ENCODE measurements around the gene ATRN.
A peak's percentile ranks its signal among the peaks of the same experiment; 100 is the strongest.

Gene ATRN

GRCh38 chr20:3681931-3682781 is 211.3 kb downstream of the ATRN start, which contains the start of gene ADAM33:
ADAM33 (minus strand) TSS chr20:3682010; CDS start chr20:3682004, 6 bp downstream.
- H3K4me3 ChIP-seq (ENCODE audit: insufficient read length, low read depth) = peak within 1 kb of the TSS; percentile 60

GRCh38 chr20:3685341-3685740 is 214.5 kb downstream of the ATRN start:
- no peaks in the 10 kb centered on the region for H3K36me3 ChIP-seq (ENCODE audit: insufficient read depth, insufficient read length, low read length)
- no peaks in the 10 kb centered on the region for H3K27me3 ChIP-seq (ENCODE audit: insufficient read depth, insufficient read length)
- peaks cover 7% of the 10 kb centered on the region for H3K4me1 ChIP-seq (ENCODE audit: insufficient read depth, insufficient read length)
- H3K9me3 ChIP-seq (ENCODE audit: insufficient read depth, low read length) = no peaks in the 10 kb centered on the region
- no peak for TF ChIP-seq YY1 (IDR thresholded peaks at IDR 0.05; ENCODE audit: insufficient read depth, insufficient read length)
- no peak for TF ChIP-seq ZNF274 (IDR thresholded peaks at IDR 0.05; ENCODE audit: low read depth, low read length)
- TF ChIP-seq SUZ12 (IDR thresholded peaks at IDR 0.05; ENCODE audit: extremely low read depth, insufficient read depth, insufficient read length) = no peak
- H3K4me3 ChIP-seq (ENCODE audit: insufficient read length, low read depth) = no peak overlapping the region
- no peak overlapping the region for H3K9ac ChIP-seq (ENCODE audit: insufficient read length, low read depth)
- DNase-seq (ENCODE audit: low read depth, low spot score) = no peak

More at GRCh38 chr20:3681931-3682781, 211.3 kb downstream of the ATRN start, which contains the start of gene ADAM33:
- TF ChIP-seq YY1 (IDR thresholded peaks at IDR 0.05; ENCODE audit: insufficient read depth, insufficient read length) (no peak), SUZ12 (IDR thresholded peaks at IDR 0.05; ENCODE audit: extremely low read depth, insufficient read depth, insufficient read length) (no peak), ZNF274 (IDR thresholded peaks at IDR 0.05; ENCODE audit: low read depth, low read length) (no peak)
- Histone ChIP-seq H3K4me1 (ENCODE audit: insufficient read depth, insufficient read length) (peaks cover 20% of the 10 kb centered on the region), H3K9me3 (ENCODE audit: insufficient read depth, low read length) (no peaks in the 10 kb centered on the region), H3K36me3 (ENCODE audit: insufficient read depth, insufficient read length, low read length) (peaks cover 9% of the 10 kb centered on the region), H3K27me3 (ENCODE audit: insufficient read depth, insufficient read length) (no peaks in the 10 kb centered on the region), H3K9ac (ENCODE audit: insufficient read length, low read depth) (peak within 1 kb of the TSS; percentile 77)
- DNase-seq (ENCODE audit: low read depth, low spot score) = no peak

- Histone ChIP-seq H3K9ac (ENCODE audit: insufficient read length, low read depth) (no peak overlapping the region), H3K36me3 (ENCODE audit: insufficient read depth, insufficient read length, low read length) (no peaks in the 10 kb centered on the region), H3K4me3 (ENCODE audit: insufficient read length, low read depth) (no peak overlapping the region), H3K4me1 (ENCODE audit: insufficient read depth, insufficient read length) (peaks cover 1% of the 10 kb centered on the region), H3K27me3 (ENCODE audit: insufficient read depth, insufficient read length) (no peaks in the 10 kb centered on the region), H3K9me3 (ENCODE audit: insufficient read depth, low read length) (no peaks in the 10 kb centered on the region)
- DNase-seq (ENCODE audit: low read depth, low spot score) = no peak
- no peak for TF ChIP-seq ZNF274 (IDR thresholded peaks at IDR 0.05; ENCODE audit: low read depth, low read length)
- no peak for TF ChIP-seq YY1 (IDR thresholded peaks at IDR 0.05; ENCODE audit: insufficient read depth, insufficient read length)
- TF ChIP-seq SUZ12 (IDR thresholded peaks at IDR 0.05; ENCODE audit: extremely low read depth, insufficient read depth, insufficient read length) = no peak
These were observed 215.6 kb downstream of the ATRN start for GRCh38 chr20:3686421-3686820.

GRCh38 chr20:3686867-3687321 is 216.1 kb downstream of the ATRN start:
- H3K9me3 ChIP-seq (ENCODE audit: insufficient read depth, low read length) = no peaks in the 10 kb centered on the region
- no peak overlapping the region for H3K4me3 ChIP-seq (ENCODE audit: insufficient read length, low read depth)
- no peaks in the 10 kb centered on the region for H3K36me3 ChIP-seq (ENCODE audit: insufficient read depth, insufficient read length, low read length)
- no peak for TF ChIP-seq SUZ12 (IDR thresholded peaks at IDR 0.05; ENCODE audit: extremely low read depth, insufficient read depth, insufficient read length)
- no peak for TF ChIP-seq YY1 (IDR thresholded peaks at IDR 0.05; ENCODE audit: insufficient read depth, insufficient read length)
- TF ChIP-seq ZNF274 (IDR thresholded peaks at IDR 0.05; ENCODE audit: low read depth, low read length) = no peak
- H3K27me3 ChIP-seq (ENCODE audit: insufficient read depth, insufficient read length) = no peaks in the 10 kb centered on the region
- no peak overlapping the region for H3K9ac ChIP-seq (ENCODE audit: insufficient read length, low read depth)
- no peak for DNase-seq (ENCODE audit: low read depth, low spot score)
- H3K4me1 ChIP-seq (ENCODE audit: insufficient read depth, insufficient read length) = no peaks in the 10 kb centered on the region

GRCh38 chr20:3687655-3688054 is 216.8 kb downstream of the ATRN start:
- no peak overlapping the region for H3K4me3 ChIP-seq (ENCODE audit: insufficient read length, low read depth)
- H3K4me1 ChIP-seq (ENCODE audit: insufficient read depth, insufficient read length) = no peaks in the 10 kb centered on the region
- DNase-seq (ENCODE audit: low read depth, low spot score) = no peak
- TF ChIP-seq SUZ12 (IDR thresholded peaks at IDR 0.05; ENCODE audit: extremely low read depth, insufficient read depth, insufficient read length) (no peak), YY1 (IDR thresholded peaks at IDR 0.05; ENCODE audit: insufficient read depth, insufficient read length) (no peak), ZNF274 (IDR thresholded peaks at IDR 0.05; ENCODE audit: low read depth, low read length) (no peak)
- no peaks in the 10 kb centered on the region for H3K27me3 ChIP-seq (ENCODE audit: insufficient read depth, insufficient read length)
- H3K9ac ChIP-seq (ENCODE audit: insufficient read length, low read depth) = no peak overlapping the region
- no peaks in the 10 kb centered on the region for H3K36me3 ChIP-seq (ENCODE audit: insufficient read depth, insufficient read length, low read length)
- no peaks in the 10 kb centered on the region for H3K9me3 ChIP-seq (ENCODE audit: insufficient read depth, low read length)

- no peak for TF ChIP-seq ZNF274 (IDR thresholded peaks at IDR 0.05; ENCODE audit: low read depth, low read length)
- no peak for DNase-seq (ENCODE audit: low read depth, low spot score)
These were observed 219.2 kb downstream of the ATRN start for GRCh38 chr20:3689978-3690377.

GRCh38 chr20:3690413-3690812 is 219.6 kb downstream of the ATRN start:
- Histone ChIP-seq H3K4me3 (ENCODE audit: insufficient read length, low read depth) (no peak overlapping the region), H3K27me3 (ENCODE audit: insufficient read depth, insufficient read length) (no peaks in the 10 kb centered on the region), H3K9ac (ENCODE audit: insufficient read length, low read depth) (no peak overlapping the region), H3K4me1 (ENCODE audit: insufficient read depth, insufficient read length) (no peaks in the 10 kb centered on the region), H3K36me3 (ENCODE audit: insufficient read depth, insufficient read length, low read length) (no peaks in the 10 kb centered on the region), H3K9me3 (ENCODE audit: insufficient read depth, low read length) (no peaks in the 10 kb centered on the region)
- TF ChIP-seq ZNF274 (IDR thresholded peaks at IDR 0.05; ENCODE audit: low read depth, low read length) (no peak), SUZ12 (IDR thresholded peaks at IDR 0.05; ENCODE audit: extremely low read depth, insufficient read depth, insufficient read length) (no peak), YY1 (IDR thresholded peaks at IDR 0.05; ENCODE audit: insufficient read depth, insufficient read length) (no peak)
- DNase-seq (ENCODE audit: low read depth, low spot score) = no peak

More at GRCh38 chr20:3689978-3690377, 219.2 kb downstream of the ATRN start:
- Histone ChIP-seq H3K4me3 (ENCODE audit: insufficient read length, low read depth) (no peak overlapping the region), H3K9me3 (ENCODE audit: insufficient read depth, low read length) (no peaks in the 10 kb centered on the region), H3K4me1 (ENCODE audit: insufficient read depth, insufficient read length) (no peaks in the 10 kb centered on the region), H3K27me3 (ENCODE audit: insufficient read depth, insufficient read length) (no peaks in the 10 kb centered on the region), H3K36me3 (ENCODE audit: insufficient read depth, insufficient read length, low read length) (no peaks in the 10 kb centered on the region), H3K9ac (ENCODE audit: insufficient read length, low read depth) (no peak overlapping the region)
